ENCODE results near the gene TRIM71.
"Not testable (repeated sequence)": the region's sequence is repeated elsewhere in the genome, so short reads cannot be mapped to it uniquely, and the experiment has no call there.

TRIM71 gene

GRCh38 chr3:32844322-32844654 lies 26.5 kb downstream of the TRIM71 start:
- DNase-seq: no peak

- no peak for DNase-seq
Observed at GRCh38 chr3:32844914-32845313, 27.1 kb downstream of the TRIM71 start.

GRCh38 chr3:32845546-32845945 lies 27.7 kb downstream of the TRIM71 start:
- DNase-seq: not testable (repeated sequence)

- not testable (repeated sequence) for DNase-seq
Observed at GRCh38 chr3:32847045-32847444, 29.2 kb downstream of the TRIM71 start.

- no peak for DNase-seq
Observed at GRCh38 chr3:32847528-32847927, 29.7 kb downstream of the TRIM71 start.

GRCh38 chr3:32848215-32848614 lies 30.4 kb downstream of the TRIM71 start:
- DNase-seq: no peak

GRCh38 chr3:32849046-32849445 lies 31.2 kb downstream of the TRIM71 start:
- no peak for DNase-seq

GRCh38 chr3:32850226-32850625 lies 32.4 kb downstream of the TRIM71 start:
- DNase-seq: no peak

GRCh38 chr3:32850636-32851035 lies 32.8 kb downstream of the TRIM71 start:
- no peak for DNase-seq

- DNase-seq: no peak
Observed at GRCh38 chr3:32852146-32852545, 34.3 kb downstream of the TRIM71 start.

- DNase-seq: no peak
Observed at GRCh38 chr3:32855350-32855953, 37.7 kb downstream of the TRIM71 start.

GRCh38 chr3:32856355-32856889 lies 38.6 kb downstream of the TRIM71 start:
- DNase-seq: no peak

- no peak for DNase-seq
Observed at GRCh38 chr3:32856901-32857507, 39.2 kb downstream of the TRIM71 start.

GRCh38 chr3:32857921-32858320 lies 40.1 kb downstream of the TRIM71 start:
- no peak for DNase-seq

GRCh38 chr3:32859604-32860237 lies 41.9 kb downstream of the TRIM71 start:
- DNase-seq: no peak

- DNase-seq: no peak
Observed at GRCh38 chr3:32860499-32860898, 42.7 kb downstream of the TRIM71 start.

GRCh38 chr3:32861681-32862080 lies 43.9 kb downstream of the TRIM71 start:
- no peak for DNase-seq

- no peak for DNase-seq
Observed at GRCh38 chr3:32862247-32862935, 44.6 kb downstream of the TRIM71 start.

GRCh38 chr3:32862936-32863487 lies 45.2 kb downstream of the TRIM71 start:
- DNase-seq: no peak

GRCh38 chr3:32865383-32865782 lies 47.6 kb downstream of the TRIM71 start:
- DNase-seq: no peak

GRCh38 chr3:32866533-32866932 lies 48.7 kb downstream of the TRIM71 start:
- DNase-seq: no peak

GRCh38 chr3:32867954-32868353 lies 50.2 kb downstream of the TRIM71 start:
- DNase-seq: no peak

- no peak for DNase-seq
Observed at GRCh38 chr3:32868719-32869512, 51.1 kb downstream of the TRIM71 start.

Data from NCI-H2171 (cell line).